Trophoblast cell (in vitro differentiated cells and primary cell): ENCODE results near the gene FABP7.

ENCODE experiments used
- DNase-seq, 2 donors: peaks; one replicate each; pipeline ENCODE4 v3.0.0-alpha.2; 2016
- H2AFZ ChIP-seq: 2 replicates; pipeline ENCODE4 v1.6.1; 2013; ENCODE audit warnings: low read length, moderate library complexity, mild to moderate bottlenecking; ENCODE audit not compliant: insufficient read depth, poor library complexity
- H2AK5ac ChIP-seq: 2 replicates; pipeline ENCODE4 v1.6.1; 2013; ENCODE audit warnings: mild to moderate bottlenecking, low read length
- H2BK120ac ChIP-seq: 2 replicates; pipeline ENCODE4 v1.6.1; 2013; ENCODE audit warnings: low read length, mild to moderate bottlenecking, moderate library complexity; ENCODE audit not compliant: insufficient read depth, poor library complexity
- H2BK12ac ChIP-seq: 2 replicates; pipeline ENCODE4 v1.6.1; 2013; ENCODE audit warnings: mild to moderate bottlenecking, low read length, moderate library complexity
- H2BK5ac ChIP-seq: 2 replicates; pipeline ENCODE4 v1.6.1; 2013; ENCODE audit warnings: low read length, low read depth, moderate library complexity, mild to moderate bottlenecking; ENCODE audit not compliant: poor library complexity
- H3K14ac ChIP-seq: 2 replicates; pipeline ENCODE4 v1.6.1; 2013; ENCODE audit warnings: mild to moderate bottlenecking, low read length
- H3K18ac ChIP-seq: 2 replicates; pipeline ENCODE4 v1.6.1; 2013; ENCODE audit warnings: mild to moderate bottlenecking, low read length
- H3K23ac ChIP-seq: 2 replicates; pipeline ENCODE4 v1.6.1; 2013; ENCODE audit warnings: low read length
- H3K27ac ChIP-seq: 2 replicates; pipeline ENCODE4 v1.5.1; 2013; ENCODE audit warnings: low read depth, mild to moderate bottlenecking, inconsistent platforms, low read length, moderate library complexity
- H3K27me3 ChIP-seq: 2 replicates; pipeline ENCODE4 v1.6.1; 2013; ENCODE audit warnings: inconsistent platforms, mild to moderate bottlenecking, low read length, moderate library complexity; ENCODE audit not compliant: insufficient read depth
- H3K36me3 ChIP-seq, 2 experiments: 1 replicate in 1 of 2; 2 replicates in 1 of 2; pipeline ENCODE4 v1.6.1; 2013; ENCODE audit warnings: low read length in 2 of 2, mild to moderate bottlenecking in 2 of 2, moderate library complexity in 1 of 2; ENCODE audit not compliant: insufficient read depth in 2 of 2, control insufficient read depth in 1 of 2
- H3K4ac ChIP-seq: 2 replicates; pipeline ENCODE4 v1.6.1; 2013; ENCODE audit warnings: low read depth, mild to moderate bottlenecking, low read length, moderate library complexity
- H3K4me1 ChIP-seq, 2 experiments: 1 replicate in 1 of 2; 2 replicates in 1 of 2; pipeline ENCODE4 v1.6.1; 2013; ENCODE audit warnings: low read length in 2 of 2, mild to moderate bottlenecking in 2 of 2, moderate library complexity in 1 of 2; ENCODE audit not compliant: insufficient read depth in 2 of 2, control insufficient read depth in 1 of 2
- H3K4me2 ChIP-seq: 2 replicates; pipeline ENCODE4 v1.6.1; 2013; ENCODE audit warnings: inconsistent platforms, mild to moderate bottlenecking, low read length, moderate library complexity
- H3K4me3 ChIP-seq: 2 replicates; pipeline ENCODE4 v1.5.1; 2013; ENCODE audit warnings: mild to moderate bottlenecking, low read depth, low read length, inconsistent platforms
- H3K79me1 ChIP-seq: one replicate; pipeline ENCODE4 v1.6.1; 2013; ENCODE audit warnings: low read length
- H3K79me2 ChIP-seq: 2 replicates; pipeline ENCODE4 v1.6.1; 2013; ENCODE audit warnings: low read length, mild to moderate bottlenecking; ENCODE audit not compliant: control insufficient read depth, insufficient read depth, poor library complexity
- H3K9ac ChIP-seq: 2 replicates; pipeline ENCODE4 v1.6.1; 2013; ENCODE audit warnings: mild to moderate bottlenecking, low read length
- H3K9me3 ChIP-seq: 2 replicates; pipeline ENCODE4 v1.6.1; 2013; ENCODE audit warnings: low read depth, mild to moderate bottlenecking, control low read depth, inconsistent platforms, low read length; ENCODE audit not compliant: insufficient read depth
- H4K12ac ChIP-seq: 2 replicates; pipeline ENCODE4 v1.6.1; 2013; ENCODE audit warnings: low read depth, mild to moderate bottlenecking, low read length, moderate library complexity
- H4K8ac ChIP-seq: 2 replicates; pipeline ENCODE4 v1.6.1; 2013; ENCODE audit warnings: low read depth, mild to moderate bottlenecking, low read length, moderate library complexity
- H4K91ac ChIP-seq: one replicate; pipeline ENCODE4 v1.6.1; 2013; ENCODE audit warnings: low read depth, mild to moderate bottlenecking, low read length, moderate library complexity
- WGBS: extraction: QIAGEN DNeasy Blood & Tissue Kit; methylation state at CpG from one replicate; pipeline ENCODE4 v1.1.7; 2013; ENCODE audit warnings: missing lambda C conversion rate; ENCODE audit not compliant: insufficient read length, insufficient coverage; ENCODE audit errors: extremely low coverage; 5-methylcytosine and 5-hydroxymethylcytosine counted together

The FABP7 gene

DNA sequence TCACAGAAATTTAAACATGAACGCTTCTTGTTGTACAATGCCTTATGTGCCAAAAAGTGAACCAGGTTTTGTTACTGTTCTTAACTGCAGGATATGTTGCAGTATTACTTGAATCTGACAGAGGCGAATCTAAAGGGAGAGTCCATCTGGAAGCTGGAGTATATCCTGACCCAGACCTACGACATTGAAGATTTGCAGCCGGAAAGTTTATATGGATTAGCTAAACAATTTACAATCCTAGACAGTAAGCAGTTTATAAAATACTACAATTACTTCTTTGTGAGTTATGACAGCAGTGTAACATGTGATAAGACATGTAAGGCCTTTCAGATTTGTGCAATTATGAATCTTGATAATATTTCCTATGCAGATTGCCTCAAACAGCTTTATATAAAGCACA lies 29.5 kb downstream of the FABP7 start:
- no peak overlapping the region for H2AFZ ChIP-seq
- no peak overlapping the region for H4K91ac ChIP-seq
- H3K4me1 ChIP-seq: no peaks in the 10 kb centered on the region
- no peak overlapping the region for H2BK5ac ChIP-seq
- no peak overlapping the region for H3K18ac ChIP-seq
- H3K36me3 ChIP-seq: peaks cover 0 to 3% of the 10 kb centered on the region in 2 experiments
- no peak overlapping the region for H3K4me3 ChIP-seq
- no peak overlapping the region for H2BK120ac ChIP-seq
- no peaks in the 10 kb centered on the region for H3K79me1 ChIP-seq
- no peak overlapping the region for H2BK12ac ChIP-seq
- no peak overlapping the region for H3K4ac ChIP-seq
- no peak overlapping the region for H2AK5ac ChIP-seq
- H3K9me3 ChIP-seq: no peaks in the 10 kb centered on the region
- H4K8ac ChIP-seq: no peak overlapping the region
- no peak overlapping the region for H3K14ac ChIP-seq
- no peak overlapping the region for H3K23ac ChIP-seq
- no peak overlapping the region for H3K9ac ChIP-seq
- no peak overlapping the region for H3K27ac ChIP-seq
- DNase-seq: no peak
- H3K79me2 ChIP-seq: no peaks in the 10 kb centered on the region
- H4K12ac ChIP-seq: no peak overlapping the region
- no peaks in the 10 kb centered on the region for H3K27me3 ChIP-seq
- H3K4me2 ChIP-seq: no peak overlapping the region
- WGBS: no CpG with 5 or more reads among the region's 4 CpGs

DNA sequence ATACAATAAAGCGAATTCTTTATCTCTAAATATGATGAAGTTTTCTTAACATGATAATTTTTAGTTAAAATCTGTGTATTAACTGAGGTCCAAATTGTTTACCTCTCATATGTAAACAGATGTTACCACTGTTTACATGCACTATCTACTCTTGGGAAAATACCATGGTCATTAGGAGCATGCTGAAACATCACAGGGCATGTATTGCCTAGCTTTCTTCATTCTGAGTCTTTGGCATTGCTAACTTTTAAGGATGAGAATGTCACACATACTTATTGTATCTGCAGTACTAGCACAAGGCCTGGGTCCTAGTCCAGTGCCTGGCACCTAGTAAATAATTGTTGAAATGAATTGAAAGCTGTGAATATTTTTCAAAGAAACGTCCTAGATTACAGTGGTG lies 30.2 kb downstream of the FABP7 start:
- H3K18ac ChIP-seq: no peak overlapping the region
- no peak overlapping the region for H4K8ac ChIP-seq
- H3K4ac ChIP-seq: no peak overlapping the region
- H3K36me3 ChIP-seq: peaks cover 0 to 3% of the 10 kb centered on the region in 2 experiments
- H4K91ac ChIP-seq: no peak overlapping the region
- H3K27ac ChIP-seq: no peak overlapping the region
- no peaks in the 10 kb centered on the region for H3K4me1 ChIP-seq
- no peaks in the 10 kb centered on the region for H3K79me1 ChIP-seq
- H3K23ac ChIP-seq: no peak overlapping the region
- H4K12ac ChIP-seq: no peak overlapping the region
- no peak overlapping the region for H3K14ac ChIP-seq
- H2BK120ac ChIP-seq: no peak overlapping the region
- H2BK5ac ChIP-seq: no peak overlapping the region
- no peak overlapping the region for H3K9ac ChIP-seq
- no peak overlapping the region for H3K4me3 ChIP-seq
- no peaks in the 10 kb centered on the region for H3K9me3 ChIP-seq
- no peak overlapping the region for H2AFZ ChIP-seq
- no peak overlapping the region for H2BK12ac ChIP-seq
- H2AK5ac ChIP-seq: no peak overlapping the region
- H3K79me2 ChIP-seq: no peaks in the 10 kb centered on the region
- no peak for DNase-seq
- no peak overlapping the region for H3K4me2 ChIP-seq
- no CpG with 5 or more reads among the region's 2 CpGs for WGBS
- no peaks in the 10 kb centered on the region for H3K27me3 ChIP-seq

DNA sequence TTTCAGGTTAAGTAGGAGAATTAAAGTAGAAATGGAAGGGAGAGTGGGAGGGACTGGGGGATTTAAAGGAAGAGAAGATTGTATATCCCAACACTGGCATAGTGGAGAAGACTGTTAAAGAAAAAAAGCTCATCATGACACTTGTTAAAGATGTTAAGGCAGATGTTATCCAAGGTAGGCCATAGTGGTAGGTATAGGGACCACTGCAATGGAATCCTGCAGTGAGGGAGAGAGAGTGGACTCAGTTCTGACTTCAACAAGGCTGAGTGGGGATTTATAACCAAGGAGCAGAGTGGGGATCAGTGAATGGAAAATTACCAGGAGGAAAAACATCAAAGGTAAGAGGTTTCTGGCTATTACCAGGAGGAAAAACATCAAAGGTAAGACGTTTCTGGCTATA lies 30.7 kb downstream of the FABP7 start:
- no CpG with 5 or more reads among the region's 1 CpG for WGBS
- Histone ChIP-seq H3K9ac (no peak overlapping the region), H2AFZ (no peak overlapping the region), H3K4me1 (no peaks in the 10 kb centered on the region), H2BK5ac (no peak overlapping the region), H3K79me1 (no peaks in the 10 kb centered on the region), H3K18ac (no peak overlapping the region), H3K36me3 (peaks cover 0 to 3% of the 10 kb centered on the region in 2 experiments), H4K91ac (no peak overlapping the region), H3K4me3 (no peak overlapping the region), H3K9me3 (no peaks in the 10 kb centered on the region), H4K8ac (no peak overlapping the region), H3K79me2 (no peaks in the 10 kb centered on the region), H3K27me3 (no peaks in the 10 kb centered on the region), H3K27ac (no peak overlapping the region), H4K12ac (no peak overlapping the region), H2BK12ac (no peak overlapping the region), H3K23ac (no peak overlapping the region), H3K4ac (no peak overlapping the region), H2BK120ac (no peak overlapping the region), H3K14ac (no peak overlapping the region), H3K4me2 (no peak overlapping the region), H2AK5ac (no peak overlapping the region)
- DNase-seq: no peak

DNA sequence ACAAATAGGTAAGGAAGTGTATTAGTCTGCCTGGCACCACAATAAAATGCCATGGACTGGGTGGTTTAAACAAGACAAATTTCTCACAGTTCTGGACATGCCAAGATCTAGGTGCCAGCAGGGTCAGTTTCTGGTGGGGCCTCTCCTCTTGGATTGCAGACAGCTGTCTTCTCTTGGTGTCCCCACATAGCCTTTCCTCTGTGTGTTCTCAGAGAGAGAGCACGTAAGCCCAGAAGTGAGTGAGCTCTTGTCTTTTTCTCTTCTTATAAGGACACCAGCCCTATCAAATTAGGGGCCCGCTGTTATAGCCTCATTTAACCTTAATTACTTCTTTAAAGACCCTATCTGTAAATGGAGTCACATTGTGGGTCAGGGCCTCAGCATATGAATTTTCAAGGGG lies 37.8 kb downstream of the FABP7 start:
- Histone ChIP-seq H3K4me1 (no peaks in the 10 kb centered on the region), H3K23ac (no peak overlapping the region), H3K36me3 (no peaks in the 10 kb centered on the region), H2BK12ac (no peak overlapping the region), H2AFZ (no peak overlapping the region), H3K79me1 (no peaks in the 10 kb centered on the region), H3K18ac (no peak overlapping the region), H2BK120ac (no peak overlapping the region), H3K14ac (no peak overlapping the region), H4K91ac (no peak overlapping the region), H4K12ac (no peak overlapping the region), H3K9me3 (no peaks in the 10 kb centered on the region), H3K4me2 (no peak overlapping the region), H3K27ac (no peak overlapping the region), H2AK5ac (no peak overlapping the region), H3K4me3 (no peak overlapping the region), H2BK5ac (no peak overlapping the region), H3K79me2 (no peaks in the 10 kb centered on the region), H4K8ac (no peak overlapping the region), H3K4ac (no peak overlapping the region), H3K9ac (no peak overlapping the region), H3K27me3 (no peaks in the 10 kb centered on the region)
- WGBS: no CpG with 5 or more reads among the region's 2 CpGs
- DNase-seq: no peak
